Measurements from ENCODE around the gene MAPRE2.
A peak's percentile ranks its signal among the peaks of the same experiment; 100 is the strongest.

GRCh38 chr18:35122586-35123224 lies 81.5 kb downstream of the MAPRE2 start:
- TF ChIP-seq CTCF (conservative IDR thresholded peaks at IDR 0.05; ENCODE audit: low read depth, low read length) (peak; percentile 34; the same call in 1 of the 2 replicates), EZH2 (IDR thresholded peaks at IDR 0.05; ENCODE audit: borderline replicate concordance, low read depth, low read length, poor library complexity, severe bottlenecking) (no peak)
